SIG-M5 treated with dmso at 0.1 percent for 504 hours (cell line): Measurements from ENCODE around the gene IFNA16.
A peak's percentile ranks its signal among the peaks of the same experiment; 100 is the strongest.
"Not testable (repeated sequence)": the region's sequence is repeated elsewhere in the genome, so short reads cannot be mapped to it uniquely, and the experiment has no call there.

ENCODE experiments used
- DNase-seq: peaks from one replicate; lab custom pipeline; 2025; ENCODE audit not compliant: unreplicated experiment; lab: John Stamatoyannopoulos, UW

IFNA16 gene

GRCh38 chr9:21217211-21217610, at the start of gene IFNA16:
Gene IFNA16, minus strand, starts transcription at chr9:21217311. Its CDS starts 6 bp downstream, at chr9:21217305.
- DNase-seq = not testable (repeated sequence)

- no peak for DNase-seq
These were observed 48.5 kb upstream of the IFNA16 start for GRCh38 chr9:21265421-21266189.

- DNase-seq = no peak
These were observed 38.6 kb upstream of the IFNA16 start for GRCh38 chr9:21255538-21256212.

- DNase-seq = peak; percentile 73
These were observed 35.8 kb upstream of the IFNA16 start for GRCh38 chr9:21252721-21253547.

- no peak for DNase-seq
These were observed 34.5 kb upstream of the IFNA16 start for GRCh38 chr9:21251638-21252037.

- DNase-seq = no peak
These were observed 34.1 kb upstream of the IFNA16 start for GRCh38 chr9:21251190-21251589.

- peak; percentile 59 for DNase-seq
These were observed 27.7 kb upstream of the IFNA16 start for GRCh38 chr9:21244836-21245235.

GRCh38 chr9:21239911-21240310, 22.8 kb upstream of the IFNA16 start, which contains the start of gene IFNA14:
Gene IFNA14, minus strand, starts transcription at chr9:21240005. Its CDS starts 70 bp downstream, at chr9:21239935.
- peak; percentile 68 for DNase-seq

- not testable (repeated sequence) for DNase-seq
These were observed 19.2 kb upstream of the IFNA16 start for GRCh38 chr9:21236360-21236714.

- DNase-seq = peak; percentile 76
These were observed 18.6 kb upstream of the IFNA16 start for GRCh38 chr9:21235468-21236359.

GRCh38 chr9:21234153-21234687, 17.1 kb upstream of the IFNA16 start:
- no peak for DNase-seq

- no peak for DNase-seq
These were observed 16.1 kb upstream of the IFNA16 start for GRCh38 chr9:21233258-21233657.

GRCh38 chr9:21228122-21228521, 11.0 kb upstream of the IFNA16 start, which contains the start of gene IFNA17:
Gene IFNA17, minus strand, starts transcription at chr9:21228222. Its CDS starts 49 bp downstream, at chr9:21228173.
- DNase-seq = no peak

- peak; percentile 38 for DNase-seq
These were observed 3.4 kb downstream of the IFNA16 start for GRCh38 chr9:21213411-21214326.

- not testable (repeated sequence) for DNase-seq
These were observed 5.0 kb downstream of the IFNA16 start for GRCh38 chr9:21212160-21212559.

GRCh38 chr9:21210782-21211181, 6.3 kb downstream of the IFNA16 start:
- DNase-seq = not testable (repeated sequence)

GRCh38 chr9:21210311-21210710, 6.8 kb downstream of the IFNA16 start:
- DNase-seq = no peak

GRCh38 chr9:21207043-21207442, 10.1 kb downstream of the IFNA16 start, which contains the start of gene IFNA10:
Gene IFNA10, minus strand, starts transcription at chr9:21207143. Its CDS starts 46 bp downstream, at chr9:21207097.
- not testable (repeated sequence) for DNase-seq

GRCh38 chr9:21205204-21205603, 11.9 kb downstream of the IFNA16 start:
- no peak for DNase-seq
